HT1080 (cell line): ENCODE data around the gene FNDC5. TPM values are rescaled to one million over a fixed set of nuclear protein-coding genes. Genes with fewer than 3 reads are reported as not detected.

Source experiments
- DNase-seq: peaks from one replicate; pipeline ENCODE4 v3.0.0-alpha.2; 2015; ENCODE audit warnings: low read depth
- total RNA-seq: library from RNA; depleted of rRNA; stranded (reverse); fragments of >200 nt; shearing (Covaris generic); gene quantifications from 2 replicates; pipeline ENCODE4 v1.2.3, GENCODE V29; 2014

The FNDC5 gene
- total RNA-seq, 1 experiment from 2014 or later: 1.4 TPM

- no peak for DNase-seq
These were observed 14.9 kb upstream of the FNDC5 start for GRCh38 chr1:32885676-32886003.

GRCh38 chr1:32884726-32885125, 14.0 kb upstream of the FNDC5 start:
- no peak for DNase-seq

- no peak for DNase-seq
These were observed 13.3 kb upstream of the FNDC5 start for GRCh38 chr1:32884032-32884372.

- no peak for DNase-seq
These were observed 12.8 kb upstream of the FNDC5 start for GRCh38 chr1:32883338-32884031.

GRCh38 chr1:32881871-32882850, 11.4 kb upstream of the FNDC5 start:
- no peak for DNase-seq

- no peak for DNase-seq
These were observed 10.6 kb upstream of the FNDC5 start for GRCh38 chr1:32881291-32881690.

- no peak for DNase-seq
These were observed 7.9 kb upstream of the FNDC5 start for GRCh38 chr1:32878637-32879041.

- peak; percentile 38 for DNase-seq
These were observed 7.5 kb upstream of the FNDC5 start for GRCh38 chr1:32878183-32878582.

- DNase-seq: no peak
These were observed 6.7 kb upstream of the FNDC5 start for GRCh38 chr1:32877211-32878110.

GRCh38 chr1:32876341-32877210, 5.9 kb upstream of the FNDC5 start:
- no peak for DNase-seq

- DNase-seq: no peak
These were observed 4.4 kb upstream of the FNDC5 start for GRCh38 chr1:32874860-32875752.

- no peak for DNase-seq
These were observed 2.8 kb upstream of the FNDC5 start for GRCh38 chr1:32873484-32873883.

GRCh38 chr1:32872192-32872460, 1.4 kb upstream of the FNDC5 start:
- no peak for DNase-seq

- DNase-seq: no peak
These were observed 866 bp upstream of the FNDC5 start for GRCh38 chr1:32871364-32872191.

GRCh38 chr1:32869923-32870614, 643 bp downstream of the FNDC5 start:
- DNase-seq: no peak

GRCh38 chr1:32868806-32869455, 1.8 kb downstream of the FNDC5 start:
- DNase-seq: no peak

- DNase-seq: no peak
These were observed 2.6 kb downstream of the FNDC5 start for GRCh38 chr1:32868085-32868484.

- DNase-seq: no peak
These were observed 3.0 kb downstream of the FNDC5 start for GRCh38 chr1:32867671-32868070.
